D721Med (cell line): ENCODE measurements around the gene PIK3CD.

ENCODE experiments used
- DNase-seq: peaks from one replicate; pipeline ENCODE4 v3.0.0; 2011; ENCODE audit warnings: low spot score; ENCODE audit not compliant: insufficient read length
- FAIRE-seq: peaks from 2 replicates; lab custom pipeline; 2011; peaks lifted over from hg19 to GRCh38; lab: Jason Lieb, UNC
- CTCF ChIP-seq: IDR thresholded peaks from 2 replicates; pipeline ENCODE4 v1.5.1; 2012; ENCODE audit warnings: mild to moderate bottlenecking, control low read depth; ENCODE audit not compliant: insufficient read depth; ENCODE audit errors: missing control alignments

The PIK3CD gene

GRCh38 chr1:9651220-9651564, 339 bp upstream of the PIK3CD start:
- no peak for TF ChIP-seq CTCF
- no peak for FAIRE-seq

GRCh38 chr1:9652379-9653209, 1.1 kb downstream of the PIK3CD start:
- DNase-seq = no peak
- no peak for FAIRE-seq

More at GRCh38 chr1:9651220-9651564, 339 bp upstream of the PIK3CD start:
- no peak for DNase-seq

GRCh38 chr1:9653210-9653490, 1.6 kb downstream of the PIK3CD start:
- no peak for TF ChIP-seq CTCF
- DNase-seq (no peak), FAIRE-seq (no peak)

More at GRCh38 chr1:9652379-9653209, 1.1 kb downstream of the PIK3CD start:
- no peak for TF ChIP-seq CTCF

- DNase-seq (no peak), FAIRE-seq (no peak)
- TF ChIP-seq CTCF = no peak
Observed at GRCh38 chr1:9653491-9654050, 2.0 kb downstream of the PIK3CD start.

GRCh38 chr1:9654051-9654833, 2.7 kb downstream of the PIK3CD start:
- no peak for TF ChIP-seq CTCF
- FAIRE-seq = no peak
- no peak for DNase-seq

GRCh38 chr1:9654834-9655723, 3.5 kb downstream of the PIK3CD start:
- no peak for FAIRE-seq
- DNase-seq = no peak
- TF ChIP-seq CTCF = no peak
